B cell (primary cell): ENCODE results near the gene VBP1. TPM values are rescaled to one million over a fixed set of nuclear protein-coding genes. Genes with fewer than 3 reads are reported as not detected.

ENCODE experiments used
- ATAC-seq: fragments of 200-7000 bp; cut with Tn5 transposase; one replicate; pipeline ENCODE4 v1.10.0; 2021; ENCODE audit warnings: low read depth, mild to moderate bottlenecking, moderate number of reproducible peaks, moderate library complexity
- CTCF ChIA-PET: fragments of 350-600 bp; sonication (Branson Sonifier 250); formaldehyde crosslinking; loops from one replicate; lab custom pipeline; 2021; ENCODE audit warnings: antibody characterized with exemption, inconsistent platforms; lab: Charles Lee
- POLR2A ChIA-PET: fragments of 350-600 bp; sonication (Branson Sonifier 250); formaldehyde crosslinking; loops from one replicate; lab custom pipeline; 2021; ENCODE audit warnings: antibody characterized with exemption; lab: Charles Lee
- DNase-seq: peaks from one replicate; pipeline ENCODE4 v3.0.0; 2013
- H2AFZ ChIP-seq: 2 replicates; pipeline ENCODE4 v1.6.1; 2012; ENCODE audit warnings: mild to moderate bottlenecking, low read depth, low read length; ENCODE audit not compliant: insufficient read depth, poor library complexity, severe bottlenecking
- H3K27ac ChIP-seq, 2 donors: 1 replicate in 1 of 2; 2 replicates in 1 of 2; pipeline ENCODE4 v1.5.1; 2012 to 2013; ENCODE audit warnings: low read length in 2 of 2, mild to moderate bottlenecking in 2 of 2, moderate library complexity in 1 of 2
- H3K27me3 ChIP-seq, 4 experiments: fragments of 200-600 bp in 1 of 4; sonication (generic) in 1 of 4; replicated peaks in 1 of 4; 1 replicate in 2 of 4; 2 replicates in 2 of 4; pipeline versions ENCODE4 v1.6.1 to v1.7.0; 2013 to 2016; ENCODE audit warnings: low read length in 3 of 4, mild to moderate bottlenecking in 2 of 4, mixed read lengths in 1 of 4, moderate library complexity in 1 of 4; ENCODE audit not compliant: insufficient read depth in 4 of 4, control insufficient read depth in 3 of 4; ENCODE audit errors: control extremely low read depth in 1 of 4
- H3K36me3 ChIP-seq, 2 experiments: replicated peaks in 1 of 2; 1 replicate in 1 of 2; 2 replicates in 1 of 2; pipeline versions ENCODE4 v1.6.1 to v1.7.1; 2013; ENCODE audit warnings: low read length in 1 of 2; ENCODE audit not compliant: insufficient read depth in 2 of 2, control insufficient read depth in 1 of 2; ENCODE audit errors: control extremely low read depth in 1 of 2, extremely low read depth in 1 of 2
- H3K4me1 ChIP-seq, 2 donors: fragments of 200-600 bp in 1 of 2; sonication (generic) in 1 of 2; 1 replicate in 1 of 2; 2 replicates in 1 of 2; pipeline versions ENCODE4 v1.5.1 to v1.6.1; 2013 to 2017; ENCODE audit warnings: low read length in 2 of 2; ENCODE audit not compliant: control insufficient read depth in 2 of 2, insufficient read depth in 2 of 2
- H3K4me2 ChIP-seq: replicated peaks from 2 replicates; pipeline ENCODE3; 2012; ENCODE audit warnings: mild to moderate bottlenecking, low read depth, low read length; ENCODE audit not compliant: poor library complexity, severe bottlenecking
- H3K4me3 ChIP-seq, 5 experiments: fragments of 200-600 bp in 1 of 5; sonication (generic) in 1 of 5; 1 replicate in 3 of 5; 2 replicates in 2 of 5; pipeline versions ENCODE4 v1.5.1 to v1.7.0; 2011 to 2016; ENCODE audit warnings: low read length in 4 of 5, mild to moderate bottlenecking in 4 of 5, low read depth in 2 of 5, control low read depth in 1 of 5, moderate library complexity in 1 of 5; ENCODE audit not compliant: insufficient read depth in 1 of 5; ENCODE audit errors: control extremely low read depth in 1 of 5, extremely low read depth in 1 of 5
- H3K79me2 ChIP-seq: fragments of 200-600 bp; sonication (generic); one replicate; pipeline ENCODE4 v1.6.0; 2016; ENCODE audit warnings: low read length; ENCODE audit not compliant: control insufficient read depth, insufficient read depth
- H3K9ac ChIP-seq: fragments of 200-600 bp; sonication (generic); 2 replicates; pipeline ENCODE4 v1.6.1; 2017; ENCODE audit warnings: mild to moderate bottlenecking, low read length, moderate library complexity
- H3K9me3 ChIP-seq, 3 donors: one replicate each; pipeline versions ENCODE4 v1.6.1 to v1.7.1; 2013; ENCODE audit warnings: low read length in 2 of 3; ENCODE audit not compliant: control insufficient read depth in 2 of 3, insufficient read depth in 1 of 3; ENCODE audit errors: control extremely low read depth in 1 of 3
- H4K20me1 ChIP-seq: 2 replicates; pipeline ENCODE4 v1.6.0; 2012; ENCODE audit warnings: mild to moderate bottlenecking, low read length; ENCODE audit not compliant: insufficient read depth, control insufficient read depth, poor library complexity, severe bottlenecking
- H3K27ac Mint-ChIP-seq: one replicate; pipeline ENCODE4 v1.8.0; 2021; ENCODE audit warnings: mixed read lengths
- H3K27me3 Mint-ChIP-seq: one replicate; pipeline ENCODE4 v1.8.0; 2021; ENCODE audit warnings: mixed read lengths
- H3K4me1 Mint-ChIP-seq: one replicate; pipeline ENCODE4 v1.8.0; 2021; ENCODE audit warnings: mixed read lengths
- H3K4me3 Mint-ChIP-seq: one replicate; pipeline ENCODE4 v1.8.0; 2021; ENCODE audit warnings: mixed read lengths
- H3K9me3 Mint-ChIP-seq: one replicate; pipeline ENCODE4 v1.8.0; 2022; ENCODE audit warnings: mixed read lengths; ENCODE audit not compliant: insufficient read depth
- CTCF ChIP-seq: fragments of 200-600 bp; IDR thresholded peaks from one replicate; pipeline ENCODE4 v1.8.0; 2022; ENCODE audit warnings: antibody characterized with exemption, mild to moderate bottlenecking
- EZH2 ChIP-seq: IDR thresholded peaks from 2 replicates; pipeline ENCODE4 v1.6.1; 2012; ENCODE audit warnings: borderline replicate concordance, low read depth, mild to moderate bottlenecking, moderate library complexity, low read length; ENCODE audit not compliant: insufficient read depth, poor library complexity, severe bottlenecking
- WGBS: methylation state at CpG from one replicate; pipeline ENCODE4 v1.1.5; 2013; ENCODE audit warnings: missing lambda C conversion rate; ENCODE audit not compliant: insufficient coverage; 5-methylcytosine and 5-hydroxymethylcytosine counted together
- intact Hi-C: fragments of 100-400 bp; cut with micrococcal nuclease; formaldehyde crosslinking; loops from one replicate; pipeline ENCODE4 v1.10.0; 2022
- polyA plus RNA-seq: library from polyadenylated mRNA; depleted of rRNA; stranded (reverse); fragments of >200 nt; gene quantifications from 2 replicates; pipeline ENCODE4 v1.2.3, GENCODE V29; 2012
- total RNA-seq, 2 donors: library from RNA; stranded (reverse); fragments of 120-200 nt in 1 of 2; gene quantifications; 1 replicate in 1 of 2; 2 replicates in 1 of 2; pipeline versions ENCODE4 v1.2.3 to v1.2.4, GENCODE V29; 2013 to 2022

The VBP1 gene
- total and polyA plus RNA-seq, 2 donors (not counting 1 experiment from before 2014, with no cell fraction given), result 6.5 to 29.7 TPM

GRCh38 chrX:155259752-155260151 is 43.5 kb downstream of the VBP1 start:
- H3K9me3 ChIP-seq, result no peaks in the 10 kb centered on the region
- H4K20me1 ChIP-seq, result no peaks in the 10 kb centered on the region
- TF ChIP-seq EZH2, result no peak
- TF ChIP-seq CTCF, result no peak
- Mint-ChIP-seq H3K9me3 (no peaks in the 10 kb centered on the region), H3K4me1 (peaks cover 20% of the 10 kb centered on the region), H3K27me3 (no peaks in the 10 kb centered on the region), H3K4me3 (no peak overlapping the region), H3K27ac (no peak overlapping the region)
- H2AFZ ChIP-seq, result no peak overlapping the region
- H3K27me3 ChIP-seq, result no peaks in the 10 kb centered on the region
- WGBS, result 100% methylated on average over 2 of the region's 3 CpGs
- no peak overlapping the region for H3K4me3 ChIP-seq
- H3K36me3 ChIP-seq, result peaks cover 0 to 11% of the 10 kb centered on the region in 2 experiments
- CTCF ChIA-PET, result no interaction called here
- intact Hi-C loops, result no loop called here
- peaks cover 4 to 11% of the 10 kb centered on the region in 2 donors for H3K4me1 ChIP-seq
- peaks cover 14% of the 10 kb centered on the region for H3K79me2 ChIP-seq
- no peak overlapping the region for H3K27ac ChIP-seq
- H3K9ac ChIP-seq, result no peak overlapping the region
- POLR2A ChIA-PET, result no interaction called here
- no peak for DNase-seq
- H3K4me2 ChIP-seq, result no peak overlapping the region
- ATAC-seq, result no peak

- peak; percentile 8 for DNase-seq
Observed at GRCh38 chrX:155262970-155263754, 46.9 kb downstream of the VBP1 start.

More at GRCh38 chrX:155262970-155263754, 46.9 kb downstream of the VBP1 start:
- H3K27ac Mint-ChIP-seq, result peak overlapping the region; percentile 85
- Histone ChIP-seq H3K4me2 (peak overlapping the region; percentile 79), H3K4me1 (peaks cover 4 to 11% of the 10 kb centered on the region in 2 donors), H4K20me1 (no peaks in the 10 kb centered on the region), H3K9me3 (no peaks in the 10 kb centered on the region), H3K79me2 (peaks cover 14% of the 10 kb centered on the region), H3K27me3 (no peaks in the 10 kb centered on the region), H2AFZ (peak overlapping the region; percentile 85), H3K4me3 (peak overlapping the region; percentile 5 to 77 (median 64)), H3K9ac (peak overlapping the region; percentile 78), H3K27ac (peak overlapping the region; percentile 66 to 89), H3K36me3 (peaks cover 0 to 11% of the 10 kb centered on the region in 2 experiments)
- no peaks in the 10 kb centered on the region for H3K27me3 Mint-ChIP-seq
- POLR2A ChIA-PET, result interaction anchor here (1.3 kb wide), 1 partner anchor 46 kb away, joined by 5 read pairs; the partner anchor contains the start of gene VBP1
- H3K4me1 Mint-ChIP-seq, result peaks cover 20% of the 10 kb centered on the region
- no peak for ATAC-seq
- TF ChIP-seq EZH2 (no peak), CTCF (no peak)
- H3K4me3 Mint-ChIP-seq, result peak overlapping the region; percentile 88
- no CpG with 5 or more reads among the region's 5 CpGs for whole genome bisulfite sequencing
- intact Hi-C loops, result no loop called here
- no peaks in the 10 kb centered on the region for H3K9me3 Mint-ChIP-seq
- CTCF ChIA-PET, result interaction anchor here (1.6 kb wide), 1 partner anchor 46 kb away, joined by 7 read pairs; the partner anchor contains the start of gene VBP1
